Pons (tissue), 1 donor: ENCODE measurements around the gene MMP20.

Experiments
- DNase-seq: peaks from one replicate; pipeline ENCODE4 v3.0.0-alpha.2; 2016; ENCODE audit warnings: low spot score

MMP20 gene

GRCh38 chr11:102553835-102554282 is 71.3 kb downstream of the MMP20 start:
- DNase-seq, result no peak

DNA sequence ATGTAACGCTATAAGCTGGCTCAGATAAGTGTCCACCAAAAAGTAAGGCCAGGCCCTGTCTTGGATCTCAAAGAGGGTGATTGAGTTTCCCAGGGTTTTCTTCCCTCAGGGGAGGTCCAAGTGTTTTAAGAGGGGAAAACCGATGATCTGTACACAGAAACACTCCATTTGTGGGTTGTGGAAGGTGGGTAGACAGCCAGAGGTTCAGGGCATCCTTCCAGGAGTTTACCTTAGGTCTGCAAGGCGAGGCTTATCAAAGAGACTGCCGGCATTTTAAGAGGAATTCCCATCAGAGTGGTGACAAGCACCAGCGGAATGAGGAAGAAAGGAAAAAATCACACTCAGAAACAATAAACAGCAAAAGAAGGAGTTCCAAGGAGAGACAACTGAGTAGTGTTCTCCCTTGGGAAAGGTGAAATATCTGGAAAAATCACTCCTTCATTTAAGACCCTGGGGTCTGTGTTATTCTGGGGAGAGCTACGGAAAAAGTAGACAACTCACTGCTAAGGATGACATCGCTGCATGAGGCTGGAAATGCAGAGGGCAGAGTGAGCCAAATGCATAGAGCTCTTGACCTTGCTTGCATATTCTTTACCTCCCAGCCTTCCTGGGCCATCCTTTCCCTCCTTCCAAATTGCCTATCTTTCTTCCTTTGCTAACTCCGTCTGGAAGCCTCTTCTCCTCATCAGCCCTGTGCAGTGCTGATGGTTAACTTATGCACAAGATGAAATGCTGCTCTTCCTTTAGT is 72.5 kb downstream of the MMP20 start:
- no peak for DNase-seq

GRCh38 chr11:102552020-102552419 is 73.1 kb downstream of the MMP20 start:
- DNase-seq, result no peak

DNA sequence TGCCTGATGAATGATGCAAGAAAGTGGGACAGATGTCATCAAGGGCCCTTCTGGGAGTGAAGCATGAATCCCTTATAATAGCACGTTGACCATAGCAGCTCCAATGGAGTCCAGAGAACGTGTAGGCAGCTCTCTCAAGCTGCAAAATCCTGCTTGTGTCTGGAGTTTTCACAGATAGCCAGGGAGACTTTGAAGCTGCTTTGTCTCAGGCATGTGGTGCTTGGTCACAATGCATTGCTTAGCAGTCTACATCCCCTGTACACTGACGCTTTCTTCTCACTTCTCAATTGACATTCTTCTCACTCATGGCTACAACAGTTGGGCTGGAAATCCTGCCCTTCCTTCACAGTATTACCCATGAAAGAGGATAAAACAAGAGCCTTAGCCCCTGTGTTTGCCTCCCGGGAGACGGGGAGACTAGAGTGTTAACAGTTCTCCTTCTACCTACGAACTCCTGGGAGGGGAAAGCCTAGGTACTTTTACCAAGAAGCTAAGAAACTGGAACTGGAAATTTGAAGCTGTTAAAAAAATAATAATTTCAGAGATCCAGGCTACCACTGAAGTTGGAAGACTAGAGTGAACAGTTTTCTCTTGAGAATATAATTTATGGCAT is 73.9 kb downstream of the MMP20 start:
- DNase-seq, result peak; percentile 51

GRCh38 chr11:102546923-102547471 is 78.1 kb downstream of the MMP20 start:
- no peak for DNase-seq

DNA sequence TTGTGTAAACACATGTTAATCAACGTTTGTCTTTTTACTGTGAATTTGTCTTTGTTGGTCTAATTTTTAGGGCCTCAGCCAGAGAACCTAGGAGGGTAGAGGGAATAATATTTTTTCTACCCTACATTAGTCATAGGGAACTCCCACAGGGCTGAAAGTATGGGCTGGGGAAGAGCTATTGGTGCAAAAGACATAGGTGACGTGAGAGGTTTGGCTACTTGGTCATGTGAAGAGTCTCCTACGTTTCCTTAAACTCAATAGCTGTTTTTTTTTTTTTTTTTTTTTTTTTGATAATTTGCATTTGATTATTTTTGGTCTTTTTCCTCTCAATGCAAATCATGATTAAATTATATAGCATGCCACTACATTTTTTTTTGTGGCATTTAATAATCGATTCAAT is 78.7 kb downstream of the MMP20 start:
- DNase-seq, result no peak

DNA sequence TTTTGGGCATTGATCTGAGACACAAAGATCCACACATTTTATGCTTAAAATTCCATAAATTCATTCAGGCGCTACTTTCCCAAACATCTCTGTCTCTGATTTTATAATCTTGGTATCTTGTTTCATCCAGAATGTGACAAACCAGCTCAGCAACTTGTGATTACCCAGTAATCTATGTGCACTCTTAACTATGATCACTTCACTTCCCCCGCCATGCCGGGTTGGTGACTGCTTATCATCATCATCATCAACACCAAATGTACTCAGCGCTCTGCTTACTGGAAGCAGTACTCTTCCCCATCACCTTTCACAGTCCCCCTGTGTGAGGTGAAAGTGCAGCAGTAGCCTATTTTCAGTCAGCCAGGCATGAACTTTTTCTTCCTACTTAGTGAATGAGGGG is 79.4 kb downstream of the MMP20 start:
- DNase-seq, result no peak

DNA sequence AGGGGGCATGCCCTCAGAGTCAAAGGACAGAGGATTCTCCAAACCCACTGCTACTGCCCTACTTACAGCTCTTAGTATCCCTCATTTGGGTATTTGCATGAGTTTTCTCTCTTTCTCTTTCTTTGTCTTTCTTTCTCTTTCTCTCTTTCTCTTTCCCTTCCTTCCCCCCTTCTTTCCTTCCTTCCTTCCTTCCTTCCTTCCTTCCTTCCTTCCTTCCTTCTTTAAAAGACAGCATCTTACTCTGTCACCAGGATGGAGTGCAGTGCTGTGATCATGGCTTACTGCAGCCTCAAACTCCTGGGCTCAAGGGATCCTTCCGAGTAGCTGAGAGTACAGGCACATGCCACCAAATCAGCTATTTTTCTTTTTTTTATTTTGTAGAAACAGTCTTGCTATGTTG is 80.5 kb downstream of the MMP20 start:
- no peak for DNase-seq

- DNase-seq, result no peak
Measured at GRCh38 chr11:102539567-102539966, 85.6 kb downstream of the MMP20 start.

DNA sequence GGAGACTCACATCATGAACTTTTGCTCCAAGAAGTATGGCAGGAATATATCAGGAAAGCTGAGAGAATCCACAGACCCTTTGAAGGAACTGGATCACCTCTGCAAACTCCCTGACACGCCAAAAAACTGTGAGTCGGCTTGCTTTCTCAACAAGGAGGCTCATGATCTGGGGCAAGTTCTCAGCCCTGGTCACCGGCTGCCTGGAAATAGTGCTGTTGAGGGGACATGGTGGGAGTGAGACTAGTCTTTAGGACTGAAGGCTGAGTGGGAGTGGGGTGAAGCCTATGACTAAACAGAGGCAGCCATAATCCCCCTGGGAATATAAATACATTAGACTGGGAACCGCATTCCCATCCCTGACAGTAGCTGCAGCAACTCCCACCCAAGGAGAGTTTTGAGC is 86.2 kb downstream of the MMP20 start:
- DNase-seq, result no peak

GRCh38 chr11:102534261-102534872 is 90.8 kb downstream of the MMP20 start:
- DNase-seq, result no peak

GRCh38 chr11:102530558-102530957 is 94.6 kb downstream of the MMP20 start, which contains the start of gene MMP7:
TSS of gene MMP7 (minus strand) at chr11:102530747. CDS start at chr11:102530700, 47 bp downstream.
- no peak for DNase-seq

GRCh38 chr11:102528618-102529017 is 96.5 kb downstream of the MMP20 start:
- DNase-seq, result no peak

DNA sequence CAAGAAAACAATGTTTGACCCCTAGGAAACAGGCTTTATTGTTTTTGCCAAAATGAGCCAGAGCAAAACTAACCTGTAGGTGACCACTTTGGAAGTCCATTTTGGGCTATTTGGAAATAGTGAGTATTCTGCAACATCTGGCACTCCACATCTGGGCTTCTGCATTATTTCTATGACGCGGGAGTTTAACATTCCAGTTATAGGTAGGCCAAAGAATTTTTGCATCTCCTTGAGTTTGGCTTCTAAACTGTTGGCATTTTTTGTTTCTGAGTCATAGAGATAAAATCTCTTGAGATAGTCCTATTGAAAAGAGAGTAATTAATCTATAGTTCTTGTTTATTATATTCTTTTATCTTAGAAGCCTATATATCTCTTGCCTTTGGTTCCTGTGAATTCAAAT is 97.4 kb downstream of the MMP20 start:
- no peak for DNase-seq

DNA sequence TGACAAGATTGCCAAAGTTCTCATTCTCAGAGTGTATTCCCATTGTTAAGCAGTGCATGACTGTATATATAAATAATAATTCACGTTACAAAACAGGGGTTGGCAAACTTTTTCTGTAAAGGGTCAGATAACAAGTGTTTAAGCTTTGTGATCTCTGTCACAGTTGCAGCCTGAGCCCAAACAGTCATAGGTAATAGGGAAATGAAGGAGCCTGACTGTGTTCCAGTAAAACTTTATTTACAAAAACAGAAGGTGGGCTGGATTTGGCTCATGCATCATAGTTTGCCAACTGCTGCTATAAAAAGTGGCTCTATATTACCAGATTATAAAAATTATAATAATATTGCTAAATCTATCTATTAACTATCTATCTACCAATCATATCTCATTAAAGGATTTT is 98.1 kb downstream of the MMP20 start:
- no peak for DNase-seq
